K562 (cell line): ENCODE data around the gene SPAG9. TPM values are rescaled to one million over a fixed set of nuclear protein-coding genes. Genes with fewer than 3 reads are reported as not detected.

Source experiments
- AFF1 ChIP-seq, 2 experiments: fragments of 450-650 bp; IDR thresholded peaks; 2 replicates each; pipeline ENCODE4 v1.6.1; 2018; ENCODE audit warnings: mild to moderate bottlenecking in 2 of 2, low read depth in 1 of 2; ENCODE audit not compliant: partially characterized antibody in 2 of 2
- ARID1B ChIP-seq: fragments of 450-650 bp; IDR thresholded peaks from 2 replicates; pipeline ENCODE4 v1.6.1; 2016; ENCODE audit warnings: antibody characterized with exemption, mild to moderate bottlenecking, inconsistent platforms
- CBX5 ChIP-seq: IDR thresholded peaks from 2 replicates; pipeline ENCODE4 v1.6.1; 2014; ENCODE audit warnings: low read depth, borderline replicate concordance
- DDX20 ChIP-seq: fragments of 450-650 bp; IDR thresholded peaks from 2 replicates; pipeline ENCODE4 v1.6.1; 2016; ENCODE audit warnings: missing genetic modification characterization, low read depth, mild to moderate bottlenecking, missing compliant biosample characterization, moderate library complexity
- ERF ChIP-seq: fragments of 450-650 bp; formaldehyde crosslinking; IDR thresholded peaks from 2 replicates; pipeline ENCODE4 v1.4.0; 2020; ENCODE audit warnings: mild to moderate bottlenecking, mixed read lengths
- FOXA1 ChIP-seq: fragments of 450-650 bp; IDR thresholded peaks from 2 replicates; pipeline ENCODE4 v1.6.1; 2016; ENCODE audit warnings: mild to moderate bottlenecking, borderline replicate concordance
- HSF4 ChIP-seq: fragments of 250-450 bp; sonication (Bioruptor Pico); IDR thresholded peaks from 2 replicates; pipeline ENCODE4 v2.1.2; 2022; ENCODE audit warnings: mild to moderate bottlenecking, moderate library complexity, borderline replicate concordance
- NR2C2 ChIP-seq, 2 experiments: fragments of 200-800 bp in 1 of 2; sonication (Bioruptor generic) in 1 of 2; sonication (generic) in 1 of 2; formaldehyde crosslinking in 1 of 2; IDR thresholded peaks; 2 replicates each; pipeline versions ENCODE4 v1.6.1 to v1.8.0; 2016 to 2022; ENCODE audit warnings: mild to moderate bottlenecking in 1 of 2, missing compliant biosample characterization in 1 of 2, missing genetic modification characterization in 1 of 2, missing genetic modification reagents in 1 of 2
- POLR2H ChIP-seq: IDR thresholded peaks from 2 replicates; pipeline ENCODE4 v1.6.1; 2016; ENCODE audit warnings: missing genetic modification characterization, low read depth, mild to moderate bottlenecking, control low read depth, missing compliant biosample characterization, moderate library complexity
- POLR3A ChIP-seq: IDR thresholded peaks from 2 replicates; pipeline ENCODE4 v1.6.1; 2011; ENCODE audit warnings: borderline replicate concordance, mild to moderate bottlenecking, moderate library complexity; ENCODE audit not compliant: insufficient read length, insufficient read depth; ENCODE audit errors: extremely low read depth
- TAL1 ChIP-seq: fragments of 450-650 bp; IDR thresholded peaks from 2 replicates; pipeline ENCODE4 v1.6.1; 2016; ENCODE audit warnings: mild to moderate bottlenecking
- TCF7L2 ChIP-seq: fragments of 150-350 bp; IDR thresholded peaks from 2 replicates; pipeline ENCODE4 v1.6.1; 2016; ENCODE audit warnings: low read depth, mild to moderate bottlenecking, low read length, moderate library complexity
- THAP12 ChIP-seq: fragments of 250-450 bp; sonication (Bioruptor Pico); IDR thresholded peaks from 2 replicates; pipeline ENCODE4 v1.9.0; 2021; ENCODE audit warnings: mild to moderate bottlenecking, inconsistent platforms
- TSC22D4 ChIP-seq: fragments of 450-650 bp; IDR thresholded peaks from 2 replicates; pipeline ENCODE4 v1.6.1; 2016; ENCODE audit warnings: missing genetic modification characterization, missing biosample characterization, control low read depth
- ZFX ChIP-seq: sonication (generic); formaldehyde crosslinking; IDR thresholded peaks from 2 replicates; pipeline ENCODE4 v1.8.0; 2022; ENCODE audit warnings: mild to moderate bottlenecking, missing genetic modification reagents, moderate library complexity
- ZNF324 ChIP-seq: fragments of 250-450 bp; sonication (Bioruptor Pico); IDR thresholded peaks from 2 replicates; pipeline ENCODE4 v1.4.0; 2020; ENCODE audit warnings: mild to moderate bottlenecking
- polyA plus RNA-seq, 8 experiments: library from polyadenylated mRNA; depleted of rRNA in 4 of 8; stranded (reverse) in 5 of 8; unstranded in 3 of 8; fragments of >200 nt; fragmentation: Nextera tagmentation in 2 of 8; fragmentation: Illumina TruSeq in 1 of 8; extraction: Ambion mirVana in 2 of 8; extraction: Trizol in 1 of 8; gene quantifications; 2 replicates each; pipeline versions ENCODE4 v1.2.1 to v1.2.3, GENCODE V29; 2011 to 2014; ENCODE audit warnings: inconsistent platforms in 1 of 8, missing spikeins in 1 of 8
- total RNA-seq, 7 experiments: library from RNA; depleted of rRNA in 6 of 7; stranded (reverse); fragments of >200 nt in 6 of 7; fragmentation: Illumina TruSeq in 2 of 7; extraction: Trizol in 2 of 7; gene quantifications; 2 replicates each; pipeline versions ENCODE4 v1.2.1 to v1.2.3, GENCODE V29; 2011 to 2021; ENCODE audit warnings: low replicate concordance in 1 of 7

The SPAG9 gene
- total and polyA plus RNA-seq, 9 of the 15 experiments (the other 6 are each of a cell fraction or from before 2014, with no cell fraction given): 12.2 to 99.2 (median 58.2) TPM

- no peak for TF ChIP-seq POLR3A
- peak; percentile 96 for TF ChIP-seq POLR2H (tag)
- TF ChIP-seq DDX20: no peak
- peak; percentile 11 to 76 for TF ChIP-seq AFF1 (IDR thresholded peaks at IDR 0.05; ENCODE audit: low read depth in 1 of 2, partially characterized antibody in 2 of 2)
- TF ChIP-seq ZFX (CRISPR knock-in tag): peak; percentile 77
- TF ChIP-seq TCF7L2: no peak
- TF ChIP-seq TAL1: no peak
- TF ChIP-seq NR2C2 (CRISPR knock-in tag; IDR thresholded peaks at IDR 0.05): 0 out of 2 replicates have a peak, but pooled peaks have one; percentile 40
- TF ChIP-seq NR2C2 (tag; IDR thresholded peaks at IDR 0.05): peak; percentile 75
- TF ChIP-seq ERF: 0 out of 2 replicates have a peak, but pooled peaks have one; percentile 75
- no peak for TF ChIP-seq ZNF324 (CRISPR knock-in tag)
- TF ChIP-seq TSC22D4: no peak
- TF ChIP-seq HSF4 (CRISPR knock-in tag): 0 out of 2 replicates have a peak, but pooled peaks have one; percentile 12
- TF ChIP-seq THAP12 (CRISPR knock-in tag): peak; percentile 80; the same call in 1 of the 2 replicates
- TF ChIP-seq CBX5: 0 out of 2 replicates have a peak, but pooled peaks have one; percentile 55
- TF ChIP-seq ARID1B: peak; percentile 82
- TF ChIP-seq FOXA1: no peak
Observed at GRCh38 chr17:51121620-51122472, 1.2 kb upstream of the SPAG9 start (continued).
